LNCAP (cell line): ENCODE data around the gene SIGLEC6.

Source experiments
- TF ChIP-seq, protein P1 (sequence below): fragments of 450-650 bp; IDR thresholded peaks from 2 replicates; pipeline ENCODE4 v1.5.1; 2017; ENCODE audit warnings: mild to moderate bottlenecking

The SIGLEC6 gene

DNA sequence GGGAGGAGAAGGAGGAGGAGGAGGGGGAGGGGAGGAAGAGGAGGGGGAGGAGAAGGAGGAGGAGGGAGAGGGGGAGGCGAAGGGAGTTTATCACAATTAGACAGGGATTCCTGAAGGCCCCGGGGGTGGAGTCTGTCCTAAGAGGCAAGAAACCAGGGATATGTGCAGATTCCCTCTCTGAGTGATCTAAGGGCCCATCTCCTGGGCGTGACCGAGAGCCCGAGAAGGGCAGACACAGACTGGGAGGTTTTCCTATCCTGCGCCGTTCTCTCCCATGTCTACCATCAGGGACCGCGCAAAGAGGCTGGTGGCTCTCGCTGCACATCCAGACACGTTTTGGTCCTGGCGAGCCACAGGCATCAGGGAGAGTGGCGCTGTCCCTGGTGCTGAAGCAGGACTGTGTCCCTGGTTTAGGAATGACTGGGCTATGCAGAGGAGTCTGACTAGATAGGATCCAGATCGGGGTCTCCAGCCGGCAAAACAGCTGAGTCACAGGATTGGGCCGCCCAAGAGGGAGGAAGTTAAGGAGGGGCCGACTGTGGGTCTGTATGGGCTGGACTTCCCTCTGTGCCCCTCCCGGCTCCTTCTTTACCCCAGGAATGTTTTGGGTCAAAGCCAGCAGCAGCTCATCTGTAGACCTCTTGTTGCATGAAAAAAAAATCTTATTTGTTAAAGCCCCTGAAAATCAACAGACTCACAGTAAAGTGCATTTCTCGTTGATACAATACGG is 21.7 kb upstream of the SIGLEC6 start:
- TF ChIP-seq, protein P1, sequence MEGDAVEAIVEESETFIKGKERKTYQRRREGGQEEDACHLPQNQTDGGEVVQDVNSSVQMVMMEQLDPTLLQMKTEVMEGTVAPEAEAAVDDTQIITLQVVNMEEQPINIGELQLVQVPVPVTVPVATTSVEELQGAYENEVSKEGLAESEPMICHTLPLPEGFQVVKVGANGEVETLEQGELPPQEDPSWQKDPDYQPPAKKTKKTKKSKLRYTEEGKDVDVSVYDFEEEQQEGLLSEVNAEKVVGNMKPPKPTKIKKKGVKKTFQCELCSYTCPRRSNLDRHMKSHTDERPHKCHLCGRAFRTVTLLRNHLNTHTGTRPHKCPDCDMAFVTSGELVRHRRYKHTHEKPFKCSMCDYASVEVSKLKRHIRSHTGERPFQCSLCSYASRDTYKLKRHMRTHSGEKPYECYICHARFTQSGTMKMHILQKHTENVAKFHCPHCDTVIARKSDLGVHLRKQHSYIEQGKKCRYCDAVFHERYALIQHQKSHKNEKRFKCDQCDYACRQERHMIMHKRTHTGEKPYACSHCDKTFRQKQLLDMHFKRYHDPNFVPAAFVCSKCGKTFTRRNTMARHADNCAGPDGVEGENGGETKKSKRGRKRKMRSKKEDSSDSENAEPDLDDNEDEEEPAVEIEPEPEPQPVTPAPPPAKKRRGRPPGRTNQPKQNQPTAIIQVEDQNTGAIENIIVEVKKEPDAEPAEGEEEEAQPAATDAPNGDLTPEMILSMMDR: no peak

DNA sequence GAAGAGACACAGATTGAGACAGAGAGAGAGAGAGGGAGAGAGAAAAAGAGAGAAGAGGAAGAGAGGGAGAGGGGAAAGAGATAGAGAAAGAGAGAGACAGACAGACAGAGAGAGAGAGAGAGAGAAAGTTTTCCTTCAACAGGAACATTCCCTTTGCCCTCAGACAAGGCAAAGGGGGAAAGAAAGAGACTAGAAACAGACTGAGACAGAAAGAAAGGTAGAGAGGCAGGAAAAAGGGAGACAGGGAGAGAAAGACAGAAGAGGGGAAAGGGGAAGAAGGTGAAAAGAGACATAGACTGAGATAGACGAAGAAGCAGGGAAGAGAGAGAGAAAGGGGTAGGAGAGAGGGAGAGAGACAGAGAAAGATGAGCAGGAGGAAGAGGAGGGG is 21.1 kb upstream of the SIGLEC6 start:
- TF ChIP-seq, protein P1: no peak

DNA sequence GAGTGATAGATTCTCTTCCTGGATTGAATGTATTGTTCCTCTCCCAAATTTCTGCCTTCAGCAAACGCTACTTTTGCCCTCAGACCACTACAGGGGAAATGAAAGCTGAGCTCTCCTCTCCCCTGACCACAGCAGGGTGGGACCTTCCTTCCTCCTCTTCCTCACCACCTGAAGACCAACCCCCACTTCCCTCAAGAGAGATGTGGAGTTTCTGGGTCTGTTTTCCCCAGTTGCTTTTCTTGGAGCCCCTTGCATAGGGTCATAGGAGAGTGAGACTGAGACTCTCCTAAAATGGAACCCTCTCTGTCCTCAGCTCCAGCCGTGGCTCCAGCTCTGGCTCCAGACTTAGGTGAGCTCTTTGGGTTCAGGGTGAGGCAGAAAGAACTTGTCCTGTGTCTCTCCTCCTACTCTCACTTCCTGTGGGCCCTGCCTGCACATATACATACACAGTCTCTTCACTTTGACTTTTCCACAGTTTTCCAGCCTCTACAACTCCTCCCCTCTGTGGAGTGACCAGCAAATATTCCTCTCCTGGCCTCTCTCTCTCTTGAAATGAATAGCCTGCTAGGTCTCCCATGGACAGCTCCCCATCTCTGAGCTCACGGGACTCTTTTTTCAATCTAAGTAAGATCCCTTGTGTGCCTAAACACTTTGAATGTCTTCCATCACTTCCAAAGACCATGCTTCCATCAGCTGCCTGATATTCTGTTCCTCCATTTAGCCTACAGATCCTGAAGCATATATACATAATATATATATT is 20.4 kb upstream of the SIGLEC6 start:
- TF ChIP-seq, protein P1: no peak

DNA sequence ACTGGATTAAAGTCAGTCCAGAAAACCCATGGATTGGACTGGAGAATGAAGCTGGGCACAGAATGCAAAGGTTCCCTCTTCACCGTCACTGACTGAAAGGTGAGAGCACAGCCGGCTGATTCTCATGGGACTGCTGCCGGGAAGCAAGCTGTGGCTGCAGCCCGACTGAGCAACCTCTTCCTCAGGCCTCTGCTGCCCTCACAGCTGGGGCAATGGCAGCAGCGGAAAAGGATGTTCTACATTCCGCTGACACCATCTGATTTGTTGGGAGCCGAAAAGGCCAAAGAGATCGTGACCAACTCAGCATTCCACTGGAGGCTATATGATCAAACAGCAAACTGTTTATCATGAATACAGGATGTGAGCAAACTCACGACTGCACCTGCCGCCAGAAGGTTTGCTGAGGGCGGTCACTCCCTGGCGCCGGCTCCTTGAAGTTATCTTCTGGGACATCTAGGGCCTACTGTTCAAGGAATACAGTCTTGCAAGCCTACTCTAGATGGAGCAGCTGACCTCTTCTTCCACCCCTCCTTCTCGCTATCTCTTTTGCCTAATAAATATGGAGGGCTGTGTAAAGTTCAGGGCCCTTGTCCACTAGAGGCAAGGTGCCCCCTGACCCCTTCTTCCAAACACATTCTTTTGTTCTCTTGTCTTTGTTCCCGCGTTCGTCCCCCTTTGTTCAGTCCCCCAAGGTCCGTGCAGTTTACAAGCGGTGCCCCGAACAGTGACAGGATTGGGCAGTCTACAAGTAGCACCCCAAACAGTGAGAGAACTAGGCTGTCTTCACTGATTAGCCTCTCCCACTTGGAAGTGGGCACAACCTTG is 19.6 kb upstream of the SIGLEC6 start:
- TF ChIP-seq, protein P1: no peak

DNA sequence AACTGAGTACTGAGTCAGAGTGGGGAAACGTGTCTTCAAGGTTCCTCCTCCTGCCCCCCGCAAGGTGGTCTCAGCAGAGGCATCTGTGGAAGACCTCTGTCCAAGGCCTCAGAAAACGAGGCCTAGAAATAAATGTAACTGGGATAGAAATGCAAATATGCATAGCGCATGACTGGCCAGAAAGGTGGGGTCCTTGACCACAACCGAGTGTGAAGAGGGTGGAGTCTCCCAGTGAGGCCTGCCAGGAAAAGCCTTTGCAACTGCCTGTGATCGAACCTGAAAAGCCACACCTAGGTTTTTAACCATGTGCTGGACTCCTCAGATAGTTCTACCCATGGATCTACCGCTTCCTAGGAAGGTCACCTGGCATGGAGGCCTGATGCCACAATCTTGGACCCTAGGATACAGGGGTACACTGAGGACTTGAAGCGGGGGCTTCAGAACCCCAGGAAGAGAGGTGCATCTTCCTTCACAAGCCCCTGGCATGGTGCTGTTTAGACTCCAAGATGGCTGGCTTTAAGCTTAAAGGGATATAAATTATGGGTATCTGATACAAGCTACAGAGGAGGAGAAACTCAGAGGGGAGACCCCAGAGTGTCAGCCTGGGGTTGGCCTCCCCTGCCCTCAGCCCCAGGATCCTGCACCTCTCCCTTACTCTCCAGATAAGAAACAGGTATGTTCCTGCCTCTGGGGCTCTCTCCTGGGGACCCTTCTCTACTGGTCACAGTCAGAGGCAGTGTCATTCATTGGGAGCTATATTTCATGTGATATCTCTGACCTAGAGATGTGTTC is 18.3 kb upstream of the SIGLEC6 start:
- TF ChIP-seq, protein P1: no peak

DNA sequence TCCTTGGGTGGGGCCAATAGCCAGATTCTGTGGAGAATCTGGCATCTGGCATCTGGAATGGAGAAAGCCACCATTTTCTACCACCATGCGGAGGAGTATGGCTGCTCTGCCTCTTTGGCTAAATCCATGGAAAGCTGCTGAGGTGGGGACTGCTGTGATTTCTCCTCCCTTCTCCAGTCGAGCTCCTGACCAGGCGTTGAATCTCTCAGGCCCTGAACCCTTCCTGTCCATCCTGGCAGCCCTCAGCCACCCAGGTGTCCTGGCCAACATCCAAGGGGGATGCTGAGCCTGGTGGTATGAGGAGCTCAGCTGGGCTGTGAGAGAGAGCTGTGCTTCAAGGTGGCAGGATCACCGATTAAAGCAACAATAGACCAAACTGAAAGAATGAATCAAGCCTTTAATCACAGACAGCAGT is 17.4 kb upstream of the SIGLEC6 start:
- TF ChIP-seq, protein P1: no peak

DNA sequence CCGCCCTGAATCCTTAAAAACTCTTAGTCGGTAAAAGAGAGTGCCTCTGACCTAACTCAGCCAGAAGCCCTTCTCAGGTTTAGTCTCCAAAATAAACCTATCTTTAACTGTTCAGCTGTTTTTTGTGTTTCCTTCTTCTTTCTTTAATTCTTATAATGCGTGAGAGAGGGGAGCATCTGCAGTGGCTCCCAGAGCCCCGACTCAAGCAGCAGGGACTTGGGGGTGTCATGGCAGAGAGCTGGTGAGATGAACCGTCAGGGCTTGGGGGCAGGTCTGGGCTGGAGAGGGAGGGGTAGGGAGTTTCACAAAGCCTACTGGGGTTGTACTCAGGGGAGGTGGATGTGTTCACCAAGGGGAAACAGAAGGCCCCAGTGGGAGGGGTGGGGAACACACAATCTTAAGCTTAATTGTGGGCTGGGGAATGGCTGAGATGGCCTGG is 16.8 kb upstream of the SIGLEC6 start:
- TF ChIP-seq, protein P1: no peak
